ENCODE results near the gene PPP1R8. TPM values are rescaled to one million over a fixed set of nuclear protein-coding genes. Genes with fewer than 3 reads are reported as not detected.

The PPP1R8 gene
- total RNA-seq, 3 donors from 2014 or later (not counting 1 experiment from before 2014, with no cell fraction given) = 25.6 to 36.4 (median 28.0) TPM

GRCh38 chr1:27865821-27866220, 35.2 kb downstream of the PPP1R8 start:
- Mint-ChIP-seq H3K4me1 (peaks cover 23 to 36% of the 10 kb centered on the region in 2 donors), H3K4me3 (no peak overlapping the region), H3K27me3 (ENCODE audit: low read depth in 2 of 2) (no peaks in the 10 kb centered on the region), H3K36me3 (no peaks in the 10 kb centered on the region), H3K9me3 (no peaks in the 10 kb centered on the region), H3K27ac (no peak overlapping the region)
- Histone ChIP-seq H3K27me3 (ENCODE audit: control insufficient read depth, insufficient read depth, low read length) (no peaks in the 10 kb centered on the region), H3K9me3 (ENCODE audit: control insufficient read depth, insufficient read depth, low read length) (no peaks in the 10 kb centered on the region), H3K4me3 (ENCODE audit: low read length) (no peak overlapping the region), H3K4me1 (ENCODE audit: control insufficient read depth, insufficient read depth, low read length) (peaks cover 67% of the 10 kb centered on the region), H3K36me3 (ENCODE audit: control insufficient read depth, insufficient read depth, low read length) (no peaks in the 10 kb centered on the region), H3K27ac (ENCODE audit: low read length) (no peak overlapping the region)
- 96% methylated on average over 10 of the region's 10 CpGs for WGBS (ENCODE audit: insufficient coverage)
- TF ChIP-seq CTCF (IDR thresholded peaks at IDR 0.05) = no peak
- no peak for DNase-seq
- intact Hi-C loops (cut with micrococcal nuclease) = no loop called here
- ATAC-seq = no peak

GRCh38 chr1:27868556-27868931, 38.0 kb downstream of the PPP1R8 start:
- Mint-ChIP-seq H3K27me3 (ENCODE audit: low read depth in 2 of 2) (no peaks in the 10 kb centered on the region), H3K4me3 (peak overlapping the region; percentile 73), H3K36me3 (no peaks in the 10 kb centered on the region), H3K4me1 (peaks cover 26 to 43% of the 10 kb centered on the region in 2 donors), H3K9me3 (no peaks in the 10 kb centered on the region), H3K27ac (peak overlapping the region; percentile 91 to 94)
- Histone ChIP-seq H3K9me3 (ENCODE audit: control insufficient read depth, insufficient read depth, low read length) (no peaks in the 10 kb centered on the region), H3K27ac (ENCODE audit: low read length) (peak overlapping the region; percentile 77), H3K36me3 (ENCODE audit: control insufficient read depth, insufficient read depth, low read length) (no peaks in the 10 kb centered on the region), H3K4me3 (ENCODE audit: low read length) (peak overlapping the region; percentile 7), H3K27me3 (ENCODE audit: control insufficient read depth, insufficient read depth, low read length) (no peaks in the 10 kb centered on the region), H3K4me1 (ENCODE audit: control insufficient read depth, insufficient read depth, low read length) (peaks cover 63% of the 10 kb centered on the region)
- DNase-seq (peak in 1 of 2 donors; percentile 33), ATAC-seq (no peak)
- intact Hi-C loops (cut with micrococcal nuclease) = no loop called here
- 65% methylated on average over 11 of the region's 11 CpGs for WGBS (ENCODE audit: insufficient coverage)
- no peak for TF ChIP-seq CTCF (IDR thresholded peaks at IDR 0.05)

GRCh38 chr1:27868932-27869718, 38.5 kb downstream of the PPP1R8 start:
- Histone ChIP-seq H3K4me3 (ENCODE audit: low read length) (peak overlapping the region; percentile 7), H3K9me3 (ENCODE audit: control insufficient read depth, insufficient read depth, low read length) (no peaks in the 10 kb centered on the region), H3K36me3 (ENCODE audit: control insufficient read depth, insufficient read depth, low read length) (no peaks in the 10 kb centered on the region), H3K4me1 (ENCODE audit: control insufficient read depth, insufficient read depth, low read length) (peaks cover 63% of the 10 kb centered on the region), H3K27me3 (ENCODE audit: control insufficient read depth, insufficient read depth, low read length) (no peaks in the 10 kb centered on the region), H3K27ac (ENCODE audit: low read length) (peak overlapping the region; percentile 77)
- Mint-ChIP-seq H3K36me3 (no peaks in the 10 kb centered on the region), H3K27me3 (ENCODE audit: low read depth in 2 of 2) (no peaks in the 10 kb centered on the region), H3K9me3 (no peaks in the 10 kb centered on the region), H3K27ac (peak overlapping the region; percentile 91 to 94), H3K4me1 (peaks cover 27 to 43% of the 10 kb centered on the region in 2 donors), H3K4me3 (peak overlapping the region; percentile 73)
- no peak for TF ChIP-seq CTCF (IDR thresholded peaks at IDR 0.05)
- ATAC-seq = peak; percentile 56 to 80 (median 73)
- DNase-seq = peak; percentile 68 to 88
- intact Hi-C loops (cut with micrococcal nuclease) = no loop called here
- 4% methylated on average over 16 of the region's 16 CpGs for WGBS (ENCODE audit: insufficient coverage)
